ENCODE results near the gene GLS2. TPM values are rescaled to one million over a fixed set of nuclear protein-coding genes. Genes with fewer than 3 reads are reported as not detected.
A peak's percentile ranks its signal among the peaks of the same experiment; 100 is the strongest.
"Not testable (repeated sequence)": the region's sequence is repeated elsewhere in the genome, so short reads cannot be mapped to it uniquely, and the experiment has no call there.

GLS2 gene
- total and polyA plus RNA-seq, 7 donors, result 0.08 to 0.19 (median 0.15) TPM; not detected in 3

GRCh38 chr12:56510786-56511185 lies 22.8 kb upstream of the GLS2 start:
- Histone ChIP-seq H3K27me3 (ENCODE audit: insufficient read depth in 3 of 3, low read length in 2 of 3) (no peaks in the 10 kb centered on the region), H3K36me3 (ENCODE audit: insufficient read depth in 1 of 2, low read depth in 1 of 2) (no peaks in the 10 kb centered on the region), H3K4me3 (no peak overlapping the region), H3K4me1 (peaks cover 4% of the 10 kb centered on the region), H3K27ac (no peak overlapping the region), H3K9me3 (no peaks in the 10 kb centered on the region)
- DNase-seq, result no peak
- intact Hi-C loops (cut with DNase I), result loop anchor here (5.0 to 10.0 kb wide), 4 partner anchors 62 to 494 kb away; partner anchors contain the start of gene ZBTB39 (in 1 of the 2)
- TF ChIP-seq, protein P1, sequence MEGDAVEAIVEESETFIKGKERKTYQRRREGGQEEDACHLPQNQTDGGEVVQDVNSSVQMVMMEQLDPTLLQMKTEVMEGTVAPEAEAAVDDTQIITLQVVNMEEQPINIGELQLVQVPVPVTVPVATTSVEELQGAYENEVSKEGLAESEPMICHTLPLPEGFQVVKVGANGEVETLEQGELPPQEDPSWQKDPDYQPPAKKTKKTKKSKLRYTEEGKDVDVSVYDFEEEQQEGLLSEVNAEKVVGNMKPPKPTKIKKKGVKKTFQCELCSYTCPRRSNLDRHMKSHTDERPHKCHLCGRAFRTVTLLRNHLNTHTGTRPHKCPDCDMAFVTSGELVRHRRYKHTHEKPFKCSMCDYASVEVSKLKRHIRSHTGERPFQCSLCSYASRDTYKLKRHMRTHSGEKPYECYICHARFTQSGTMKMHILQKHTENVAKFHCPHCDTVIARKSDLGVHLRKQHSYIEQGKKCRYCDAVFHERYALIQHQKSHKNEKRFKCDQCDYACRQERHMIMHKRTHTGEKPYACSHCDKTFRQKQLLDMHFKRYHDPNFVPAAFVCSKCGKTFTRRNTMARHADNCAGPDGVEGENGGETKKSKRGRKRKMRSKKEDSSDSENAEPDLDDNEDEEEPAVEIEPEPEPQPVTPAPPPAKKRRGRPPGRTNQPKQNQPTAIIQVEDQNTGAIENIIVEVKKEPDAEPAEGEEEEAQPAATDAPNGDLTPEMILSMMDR (IDR thresholded peaks at IDR 0.05), result no peak
- no peak for ATAC-seq
- 91% methylated on average over 16 of the region's 16 CpGs for WGBS, 3 donors

DNA sequence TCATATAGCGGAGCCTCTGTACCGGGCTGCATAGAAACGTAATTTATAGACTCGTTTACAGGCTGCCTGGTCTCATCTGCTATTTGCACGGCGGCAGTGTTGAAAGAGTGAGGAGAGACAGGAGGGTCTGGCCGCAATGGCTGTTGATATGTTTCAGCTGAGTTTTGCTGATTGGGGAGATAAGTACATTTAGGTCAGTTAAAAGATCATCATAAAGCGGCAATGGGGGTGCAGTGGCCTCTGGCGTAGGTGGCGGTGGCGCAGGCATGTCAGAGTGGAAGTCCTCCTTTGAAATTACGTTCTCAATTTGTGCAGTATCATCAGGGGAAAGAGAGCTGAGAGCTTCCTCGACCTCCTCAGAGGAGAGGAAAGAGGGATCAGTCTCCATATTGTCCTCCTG lies 11.9 kb upstream of the GLS2 start:
- not testable (repeated sequence) for DNase-seq

DNA sequence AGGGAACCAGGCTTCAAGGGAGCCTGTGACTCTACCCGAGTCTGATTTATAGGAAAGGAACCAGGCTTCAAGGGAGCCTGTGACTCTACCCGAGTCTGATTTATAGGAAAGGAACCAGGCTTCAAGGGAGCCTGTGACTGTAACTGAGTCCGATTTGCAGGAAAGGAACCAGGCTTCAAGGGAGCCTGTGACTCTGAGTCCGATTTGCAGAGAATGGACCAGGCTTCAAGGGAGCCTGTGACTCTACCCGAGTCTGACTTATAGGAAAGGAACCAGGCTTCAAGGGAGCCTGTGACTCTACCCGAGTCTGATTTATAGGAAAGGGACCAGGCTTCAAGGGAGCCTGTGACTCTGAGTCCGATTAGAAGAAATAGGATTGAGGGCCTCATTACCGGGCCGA lies 11.5 kb upstream of the GLS2 start:
- intact Hi-C loops (cut with DNase I); ATAC-seq; H3K27me3 ChIP-seq (ENCODE audit: insufficient read depth in 3 of 3, low read length in 2 of 3); H3K4me3 ChIP-seq; H3K27ac ChIP-seq; H3K4me1 ChIP-seq; H3K9me3 ChIP-seq; DNase-seq; H3K36me3 ChIP-seq (ENCODE audit: insufficient read depth in 1 of 2, low read depth in 1 of 2): not testable (repeated sequence)
- WGBS, 3 donors, result 72 to 78% (median 72%) methylated on average over 9 of the region's 9 CpGs

More for the DNA sequence above, 11.9 kb upstream of the GLS2 start:
- H3K36me3 ChIP-seq (ENCODE audit: insufficient read depth in 1 of 2, low read depth in 1 of 2); H3K4me1 ChIP-seq; intact Hi-C loops (cut with DNase I); H3K4me3 ChIP-seq; H3K27ac ChIP-seq; H3K9me3 ChIP-seq; H3K27me3 ChIP-seq (ENCODE audit: insufficient read depth in 3 of 3, low read length in 2 of 3); ATAC-seq: not testable (repeated sequence)
- WGBS, 3 donors, result 80 to 86% (median 83%) methylated on average over 13 of the region's 13 CpGs

DNA sequence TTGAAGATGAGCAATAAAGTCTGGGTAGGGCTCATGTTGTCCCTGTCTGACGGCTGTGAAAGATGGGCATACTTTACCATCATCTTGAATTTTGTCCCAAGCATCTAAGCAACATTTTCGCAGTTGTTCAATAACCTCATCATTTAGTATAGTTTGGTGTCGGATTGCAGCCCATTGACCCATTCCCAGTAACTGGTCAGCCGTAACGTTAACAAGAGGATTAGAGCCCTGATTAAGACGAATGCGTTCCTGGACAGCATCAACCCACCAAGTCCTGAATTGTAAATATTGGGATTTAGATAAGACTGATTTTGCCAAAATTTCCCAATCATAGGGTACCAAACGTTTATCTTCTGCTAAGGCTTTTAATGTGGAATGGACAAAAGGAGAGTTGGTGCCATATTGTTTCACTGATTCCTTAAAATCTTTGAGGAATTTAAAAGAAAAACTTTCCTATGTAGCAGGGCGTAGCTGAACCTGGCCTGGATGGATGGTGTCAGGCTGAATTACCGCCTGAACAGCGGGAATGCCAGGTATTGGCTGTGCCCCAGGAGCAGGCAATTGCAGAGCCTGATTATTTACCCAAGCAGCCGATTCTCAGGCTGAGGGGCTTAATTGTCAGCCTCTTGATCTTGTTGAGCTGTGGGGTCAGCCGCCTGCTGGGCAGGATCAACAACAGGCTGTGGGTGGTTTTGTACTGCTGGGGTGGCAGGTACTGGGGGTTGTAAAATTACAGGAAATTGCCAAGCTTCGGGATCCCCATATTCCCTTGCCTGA lies 10.4 kb upstream of the GLS2 start:
- H3K36me3 ChIP-seq (ENCODE audit: insufficient read depth in 1 of 2, low read depth in 1 of 2); DNase-seq; intact Hi-C loops (cut with DNase I); H3K27ac ChIP-seq; H3K27me3 ChIP-seq (ENCODE audit: insufficient read depth in 3 of 3, low read length in 2 of 3); ATAC-seq; H3K4me3 ChIP-seq; H3K4me1 ChIP-seq; H3K9me3 ChIP-seq: not testable (repeated sequence)
- WGBS, 3 donors, result 76 to 80% (median 79%) methylated on average over 14 of the region's 14 CpGs

- H3K9me3 ChIP-seq; intact Hi-C loops (cut with DNase I); H3K4me1 ChIP-seq; ATAC-seq; H3K27ac ChIP-seq; H3K36me3 ChIP-seq (ENCODE audit: insufficient read depth in 1 of 2, low read depth in 1 of 2): not testable (repeated sequence)
- H3K27me3 ChIP-seq (ENCODE audit: insufficient read depth in 3 of 3, low read length in 2 of 3), result peaks cover 0 to 12% (median 0%) of the 10 kb centered on the region in 3 donors
- WGBS, 3 donors, result 7 to 11% (median 8%) methylated on average over 14 to 17 of the region's 17 CpGs
- TF ChIP-seq, protein P1 (IDR thresholded peaks at IDR 0.05), result peak; percentile 42
- peak; percentile 65 to 77 for DNase-seq
- peak overlapping the region; percentile 36 for H3K4me3 ChIP-seq
These were observed 8.7 kb upstream of the GLS2 start for GRCh38 chr12:56496704-56497103.

GRCh38 chr12:56494481-56494880 lies 6.5 kb upstream of the GLS2 start:
- H3K36me3 ChIP-seq (ENCODE audit: insufficient read depth in 1 of 2, low read depth in 1 of 2); H3K4me1 ChIP-seq; H3K4me3 ChIP-seq; DNase-seq; ATAC-seq; H3K27ac ChIP-seq; H3K9me3 ChIP-seq; intact Hi-C loops (cut with DNase I): not testable (repeated sequence)
- 94 to 97% (median 96%) methylated on average over 21 to 27 of the region's 27 CpGs for WGBS, 3 donors
- peaks cover 0 to 33% (median 4%) of the 10 kb centered on the region in 3 donors for H3K27me3 ChIP-seq (ENCODE audit: insufficient read depth in 3 of 3, low read length in 2 of 3)

DNA sequence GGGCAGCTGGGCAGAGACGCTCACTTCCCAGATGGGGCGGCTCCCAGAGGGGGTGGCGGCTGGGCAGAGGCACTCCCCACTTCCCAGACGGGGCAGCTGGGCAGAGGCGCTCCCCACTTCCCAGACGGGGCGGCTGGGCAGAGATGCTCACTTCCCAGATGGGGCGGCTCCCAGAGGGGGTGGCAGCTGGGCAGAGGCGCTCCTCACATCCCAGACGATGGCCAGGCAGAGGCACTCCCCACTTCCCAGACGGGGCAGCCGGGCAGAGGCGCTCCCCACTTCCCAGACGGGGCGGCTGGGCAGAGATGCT lies 6.1 kb upstream of the GLS2 start:
- H3K4me3 ChIP-seq; ATAC-seq; DNase-seq; intact Hi-C loops (cut with DNase I); H3K4me1 ChIP-seq; H3K9me3 ChIP-seq; H3K27ac ChIP-seq; H3K36me3 ChIP-seq (ENCODE audit: insufficient read depth in 1 of 2, low read depth in 1 of 2): not testable (repeated sequence)
- WGBS, 3 donors, result 91 to 99% (median 95%) methylated on average over 10 to 15 of the region's 15 CpGs
- peaks cover 0 to 37% (median 4%) of the 10 kb centered on the region in 3 donors for H3K27me3 ChIP-seq (ENCODE audit: insufficient read depth in 3 of 3, low read length in 2 of 3)

DNA sequence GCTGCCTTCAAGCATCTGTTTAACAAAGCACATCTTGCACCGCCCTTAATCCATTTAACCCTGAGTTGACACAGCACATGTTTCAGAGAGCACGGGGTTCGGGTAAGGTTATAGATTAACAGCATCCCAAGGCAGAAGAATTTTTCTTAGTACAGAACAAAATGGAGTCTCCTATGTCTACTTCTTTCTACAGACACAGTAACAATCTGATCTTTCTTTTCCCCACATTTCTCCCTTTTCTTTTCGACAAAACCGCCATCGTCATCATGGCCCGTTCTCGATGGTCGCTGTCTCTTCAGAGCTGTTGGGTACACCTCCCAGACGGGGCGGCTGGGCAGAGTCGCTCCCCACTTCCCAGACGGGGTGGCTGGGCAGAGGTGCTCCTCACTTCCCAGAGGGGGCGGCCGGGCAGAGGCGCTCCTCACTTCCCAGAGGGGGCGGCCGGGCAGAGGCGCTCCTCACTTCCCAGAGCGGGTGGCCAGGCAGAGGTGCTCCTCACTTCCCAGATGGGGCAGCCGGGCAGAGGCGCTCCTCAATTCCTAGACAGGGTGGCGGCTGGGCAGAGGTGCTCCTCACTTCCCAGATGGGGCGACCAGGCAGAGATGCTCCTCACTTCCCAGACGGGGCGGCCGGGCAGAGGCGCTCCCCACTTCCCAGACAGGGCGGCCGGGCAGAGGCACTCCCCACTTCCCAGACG lies 5.6 kb upstream of the GLS2 start:
- H3K9me3 ChIP-seq; H3K4me1 ChIP-seq; intact Hi-C loops (cut with DNase I); DNase-seq; H3K4me3 ChIP-seq; H3K36me3 ChIP-seq (ENCODE audit: insufficient read depth in 1 of 2, low read depth in 1 of 2); ATAC-seq; H3K27ac ChIP-seq: not testable (repeated sequence)
- 83 to 91% (median 87%) methylated on average over 29 to 31 of the region's 31 CpGs for WGBS, 3 donors
- peaks cover 0 to 42% (median 4%) of the 10 kb centered on the region in 3 donors for H3K27me3 ChIP-seq (ENCODE audit: insufficient read depth in 3 of 3, low read length in 2 of 3)

Data from psoas muscle (tissue), 8 donors.